HEK293 (cell line): ENCODE results near the gene MS4A7.

Experiments used
- CTCF ChIP-seq: fragments of 450-650 bp; formaldehyde crosslinking; IDR thresholded peaks from 2 replicates; pipeline ENCODE4 v1.5.1; 2016; ENCODE audit warnings: missing biosample characterization, missing genetic modification characterization
- GLI4 ChIP-seq: fragments of 450-650 bp; formaldehyde crosslinking; IDR thresholded peaks from 2 replicates; pipeline ENCODE4 v1.5.1; 2016; ENCODE audit warnings: missing biosample characterization, missing genetic modification characterization
- HOXD13 ChIP-seq: sonication (generic); formaldehyde crosslinking; IDR thresholded peaks from 2 replicates; pipeline ENCODE4 v1.8.0; 2022; ENCODE audit warnings: missing genetic modification reagents, borderline replicate concordance
- KLF7 ChIP-seq: fragments of 450-650 bp; formaldehyde crosslinking; IDR thresholded peaks from 2 replicates; pipeline ENCODE4 v1.5.1; 2016; ENCODE audit warnings: missing biosample characterization, missing genetic modification characterization, borderline replicate concordance
- ZNF544 ChIP-seq: fragments of 450-650 bp; formaldehyde crosslinking; IDR thresholded peaks from 2 replicates; pipeline ENCODE4 v1.5.0; 2017; ENCODE audit warnings: missing biosample characterization, missing genetic modification characterization
- ZNF580 ChIP-seq: fragments of 450-650 bp; formaldehyde crosslinking; IDR thresholded peaks from 2 replicates; pipeline ENCODE4 v1.5.1; 2016; ENCODE audit warnings: missing biosample characterization, missing genetic modification characterization

GRCh38 chr11:60370252-60370810, 8.0 kb upstream of the MS4A7 start:
- TF ChIP-seq ZNF580 (tag by site-specific recombination) (no peak), GLI4 (tag by site-specific recombination) (no peak), KLF7 (no peak), ZNF544 (no peak), CTCF (tag by site-specific recombination) (no peak), HOXD13 (CRISPR knock-in tag) (no peak)
